K562 (cell line): ENCODE data around the gene ATXN8OS. TPM values are rescaled to one million over a fixed set of nuclear protein-coding genes. Genes with fewer than 3 reads are reported as not detected.

Experiments used
- ATAC-seq: fragments of 200-7000 bp; cut with Tn5 transposase; 3 replicates; pipeline ENCODE4 v1.9.1; 2020; ENCODE audit warnings: moderate library complexity
- BruUV-seq: library from RNA; stranded (reverse); fragments of 400-500 nt; replicated peaks from 2 replicates; lab custom pipeline; 2021; lab: Mats Ljungman, UMichigan
- CTCF ChIA-PET: fragments of 300-600 bp; formaldehyde crosslinking; extraction: SDS; loops from one replicate; lab custom pipeline; 2021; ENCODE audit warnings: low intra/inter-chr PET ratio; lab: Yijun Ruan, JAX
- POLR2A ChIA-PET: fragments of 300-600, 350-650 bp; sonication (Branson Sonifier 250); formaldehyde crosslinking; extraction: SDS; loops from one replicate; lab custom pipeline; 2021; ENCODE audit warnings: antibody characterized with exemption, inconsistent platforms; lab: Yijun Ruan, JAX
- DNase-seq, 4 experiments: peaks; one replicate each; pipeline versions ENCODE4 v3.0.0 to v3.0.0-alpha.2; 2011 to 2018; ENCODE audit warnings: low spot score in 3 of 4, mixed read lengths in 3 of 4; ENCODE audit errors: extremely low read depth in 1 of 4
- FAIRE-seq: peaks from 2 replicates; lab custom pipeline; 2011; peaks lifted over from hg19 to GRCh38; lab: Jason Lieb, UNC
- H2AFZ ChIP-seq: 2 replicates; pipeline ENCODE4 v1.6.0; 2011; ENCODE audit warnings: low read depth, low read length, control low read depth, inconsistent platforms
- H3K27ac ChIP-seq: fragments of 200-600 bp; 3 replicates; pipeline ENCODE4 v1.8.0; 2011; ENCODE audit warnings: low read depth, mild to moderate bottlenecking, control low read depth, inconsistent platforms, low read length, moderate library complexity, mixed read lengths; ENCODE audit errors: extremely low read depth
- H3K27me3 ChIP-seq, 2 experiments: fragments of 300-600 bp in 1 of 2; 2 replicates in 1 of 2; 3 replicates in 1 of 2; pipeline versions ENCODE4 v1.6.0 to v1.8.0; 2011; ENCODE audit warnings: inconsistent platforms in 2 of 2, low read length in 2 of 2, mild to moderate bottlenecking in 1 of 2, mixed read lengths in 1 of 2, moderate library complexity in 1 of 2; ENCODE audit not compliant: control insufficient read depth in 2 of 2, insufficient read depth in 2 of 2
- H3K36me3 ChIP-seq: fragments of 300-600 bp; 3 replicates; pipeline ENCODE4 v1.8.0; 2011; ENCODE audit warnings: mild to moderate bottlenecking, low read length, inconsistent platforms; ENCODE audit not compliant: control insufficient read depth, insufficient read depth
- H3K4me1 ChIP-seq, 2 experiments: fragments of 200-600 bp in 1 of 2; replicated peaks in 1 of 2; 2 replicates in 1 of 2; 3 replicates in 1 of 2; pipeline versions ENCODE4 v1.5.1 to v1.8.0; 2011; ENCODE audit warnings: inconsistent platforms in 2 of 2, low read length in 2 of 2, mild to moderate bottlenecking in 1 of 2, mixed read lengths in 1 of 2, moderate library complexity in 1 of 2; ENCODE audit not compliant: control insufficient read depth in 2 of 2, insufficient read depth in 2 of 2
- H3K4me2 ChIP-seq: 2 replicates; pipeline ENCODE4 v1.6.1; 2011; ENCODE audit warnings: low read length, control low read depth, inconsistent platforms, mixed read lengths; ENCODE audit not compliant: insufficient read depth
- H3K4me3 ChIP-seq: fragments of 200-600 bp; sonication (generic), shearing (Covaris generic); 2 replicates; pipeline ENCODE4 v1.5.1; 2016; ENCODE audit warnings: control low read depth, inconsistent platforms
- H3K79me2 ChIP-seq: fragments of 200-600 bp; 3 replicates; pipeline ENCODE4 v1.8.0; 2011; ENCODE audit warnings: low read length, inconsistent platforms; ENCODE audit not compliant: control insufficient read depth, insufficient read depth
- H3K9ac ChIP-seq, 2 experiments: 2 replicates each; pipeline versions ENCODE4 v1.6.0 to v1.6.1; 2011; ENCODE audit warnings: low read depth in 2 of 2, low read length in 2 of 2, control low read depth in 1 of 2, inconsistent platforms in 1 of 2, mild to moderate bottlenecking in 1 of 2, mixed read lengths in 1 of 2; ENCODE audit not compliant: insufficient read depth in 1 of 2
- H3K9me1 ChIP-seq: one replicate; pipeline ENCODE4 v1.6.0; 2011; ENCODE audit warnings: inconsistent platforms, mild to moderate bottlenecking, low read length, moderate library complexity; ENCODE audit not compliant: control insufficient read depth, insufficient read depth
- H3K9me3 ChIP-seq: replicated peaks from 2 replicates; pipeline ENCODE4 v1.5.1; 2011; ENCODE audit warnings: low read depth, low read length, inconsistent platforms; ENCODE audit not compliant: control insufficient read depth, insufficient read depth
- H4K20me1 ChIP-seq: replicated peaks from 2 replicates; pipeline ENCODE4 v1.6.1; 2011; ENCODE audit warnings: low read length, inconsistent platforms, mixed read lengths; ENCODE audit not compliant: control insufficient read depth, insufficient read depth
- ARID3A ChIP-seq: IDR thresholded peaks from 2 replicates; pipeline ENCODE4 v1.6.1; 2012; ENCODE audit warnings: low read depth, low read length, improper control_type of control experiment, borderline replicate concordance
- C11orf30 ChIP-seq: fragments of 450-650 bp; IDR thresholded peaks from 2 replicates; pipeline ENCODE4 v1.6.1; 2016; ENCODE audit warnings: low read depth, mild to moderate bottlenecking
- ERF ChIP-seq: fragments of 450-650 bp; formaldehyde crosslinking; IDR thresholded peaks from 2 replicates; pipeline ENCODE4 v1.4.0; 2020; ENCODE audit warnings: mild to moderate bottlenecking, mixed read lengths
- FOSL1 ChIP-seq: fragments of 200-800 bp; sonication (Bioruptor generic); conservative IDR thresholded peaks from 2 replicates; pipeline ENCODE4 v1.6.1; 2016; ENCODE audit warnings: missing genetic modification characterization, missing compliant biosample characterization
- FOXA1 ChIP-seq: fragments of 450-650 bp; IDR thresholded peaks from 2 replicates; pipeline ENCODE4 v1.6.1; 2016; ENCODE audit warnings: mild to moderate bottlenecking, borderline replicate concordance
- HMBOX1 ChIP-seq: sonication (generic); IDR thresholded peaks from 2 replicates; pipeline ENCODE4 v1.6.1; 2016
- JUN ChIP-seq, 2 experiments: sonication (generic) in 1 of 2; formaldehyde crosslinking in 1 of 2; IDR thresholded peaks; 2 replicates each; pipeline versions ENCODE4 v1.6.1 to v1.8.0; 2012 to 2022; ENCODE audit warnings: borderline replicate concordance in 2 of 2, mild to moderate bottlenecking in 2 of 2, improper control_type of control experiment in 1 of 2, low read depth in 1 of 2, low read length in 1 of 2, missing genetic modification reagents in 1 of 2
- MCM5 ChIP-seq: fragments of 450-650 bp; IDR thresholded peaks from 2 replicates; pipeline ENCODE4 v1.6.1; 2016; ENCODE audit warnings: low read depth
- RAD51 ChIP-seq: fragments of 450-650 bp; IDR thresholded peaks from 2 replicates; pipeline ENCODE4 v1.7.1; 2016; ENCODE audit warnings: low read depth, mild to moderate bottlenecking, borderline replicate concordance
- RFX7 ChIP-seq: fragments of 250-450 bp; sonication (Bioruptor Pico); IDR thresholded peaks from 2 replicates; pipeline ENCODE4 v1.5.1; 2021; ENCODE audit warnings: mild to moderate bottlenecking
- ZNF561 ChIP-seq: fragments of 450-650 bp; formaldehyde crosslinking; conservative IDR thresholded peaks from 2 replicates; pipeline ENCODE4 v1.4.0; 2020; ENCODE audit warnings: mild to moderate bottlenecking, moderate library complexity
- ZNF75A ChIP-seq: fragments of 450-650 bp; formaldehyde crosslinking; IDR thresholded peaks from 2 replicates; pipeline ENCODE4 v1.4.0; 2020; ENCODE audit warnings: mild to moderate bottlenecking
- ZNF780A ChIP-seq: fragments of 250-450 bp; sonication (Bioruptor Pico); IDR thresholded peaks from 2 replicates; pipeline ENCODE4 v1.5.0; 2021; ENCODE audit warnings: mild to moderate bottlenecking
- WGBS: fragments of 100-300 bp; shearing (Covaris generic); methylation state at CpG from one replicate; pipeline ENCODE4 v1.1.6; 2016; ENCODE audit warnings: low coverage, mixed read lengths; ENCODE audit not compliant: insufficient coverage; ENCODE audit errors: missing lambda C conversion rate; 5-methylcytosine and 5-hydroxymethylcytosine counted together
- in situ Hi-C: fragments of 300-500 bp; cut with MboI; formaldehyde crosslinking; loops from 4 replicates; pipeline ENCODE4 v1.15.0; 2018; ENCODE audit warnings: inconsistent platforms, mixed read lengths
- intact Hi-C: fragments of 100-400 bp; cut with micrococcal nuclease; formaldehyde crosslinking; loops from 2 replicates; pipeline ENCODE4 v1.14.2; 2022
- polyA plus RNA-seq, 8 experiments: library from polyadenylated mRNA; depleted of rRNA in 4 of 8; stranded (reverse) in 5 of 8; unstranded in 3 of 8; fragments of >200 nt; fragmentation: Nextera tagmentation in 2 of 8; fragmentation: Illumina TruSeq in 1 of 8; extraction: Ambion mirVana in 2 of 8; extraction: Trizol in 1 of 8; gene quantifications; 2 replicates each; pipeline versions ENCODE4 v1.2.1 to v1.2.3, GENCODE V29; 2011 to 2014; ENCODE audit warnings: inconsistent platforms in 1 of 8, missing spikeins in 1 of 8
- total RNA-seq, 7 experiments: library from RNA; depleted of rRNA in 6 of 7; stranded (reverse); fragments of >200 nt in 6 of 7; fragmentation: Illumina TruSeq in 2 of 7; extraction: Trizol in 2 of 7; gene quantifications; 2 replicates each; pipeline versions ENCODE4 v1.2.1 to v1.2.3, GENCODE V29; 2011 to 2021; ENCODE audit warnings: low replicate concordance in 1 of 7

The ATXN8OS gene
- total and polyA plus RNA-seq, 9 of the 15 experiments (the other 6 are each of a cell fraction or from before 2014, with no cell fraction given) = not detected

GRCh38 chr13:70087247-70087646 lies 20.4 kb upstream of the ATXN8OS start (continued):
- no peak for TF ChIP-seq JUN (IDR thresholded peaks at IDR 0.05; ENCODE audit: borderline replicate concordance, low read depth, low read length)
- TF ChIP-seq JUN (CRISPR knock-in tag; IDR thresholded peaks at IDR 0.05; ENCODE audit: borderline replicate concordance) = no peak

- Histone ChIP-seq H3K36me3 (no peaks in the 10 kb centered on the region), H3K9ac (no peak overlapping the region), H3K4me2 (no peak overlapping the region), H3K27ac (no peak overlapping the region), H3K9me3 (no peaks in the 10 kb centered on the region), H3K4me3 (no peak overlapping the region), H3K27me3 (no peaks in the 10 kb centered on the region), H3K9me1 (no peaks in the 10 kb centered on the region), H4K20me1 (no peaks in the 10 kb centered on the region), H3K4me1 (no peaks in the 10 kb centered on the region), H2AFZ (no peak overlapping the region), H3K79me2 (no peaks in the 10 kb centered on the region)
- ChIA-PET POLR2A (no interaction called here), CTCF (no interaction called here)
- DNase-seq (no peak), ATAC-seq (no peak), FAIRE-seq (no peak)
- no TSS peak for BruUV-seq
- TF ChIP-seq HMBOX1 (no peak), ARID3A (no peak), MCM5 (no peak), ZNF561 (CRISPR knock-in tag) (no peak), FOSL1 (no peak), ERF (CRISPR knock-in tag) (no peak), FOXA1 (no peak), ZNF75A (no peak), ZNF780A (no peak), RAD51 (no peak), C11orf30 (no peak), RFX7 (CRISPR knock-in tag) (no peak)
- in situ Hi-C loops (no loop called here), intact Hi-C loops (no loop called here)
- 0% methylated on average over 2 of the region's 2 CpGs for WGBS
Observed at GRCh38 chr13:70088926-70089325, 18.7 kb upstream of the ATXN8OS start.
